H54 (cell line): ENCODE measurements around the gene ASB10.

Source experiments
- DNase-seq: peaks from one replicate; pipeline ENCODE4 v3.0.0; 2011; ENCODE audit warnings: low spot score, mixed read lengths; ENCODE audit not compliant: insufficient read length
- FAIRE-seq: peaks from 3 replicates; lab custom pipeline; 2011; peaks lifted over from hg19 to GRCh38; lab: Jason Lieb, UNC
- POLR2A ChIP-seq: IDR thresholded peaks from 2 replicates; pipeline ENCODE4 v1.6.1; 2011; ENCODE audit warnings: low read depth, mild to moderate bottlenecking, low read length

The ASB10 gene

GRCh38 chr7:151150388-151150787 is 36.7 kb downstream of the ASB10 start:
- TF ChIP-seq POLR2A, result no peak
- DNase-seq, result no peak
- FAIRE-seq, result no peak

GRCh38 chr7:151148319-151149259 is 38.5 kb downstream of the ASB10 start:
- FAIRE-seq, result no peak
- TF ChIP-seq POLR2A, result no peak
- no peak for DNase-seq

DNA sequence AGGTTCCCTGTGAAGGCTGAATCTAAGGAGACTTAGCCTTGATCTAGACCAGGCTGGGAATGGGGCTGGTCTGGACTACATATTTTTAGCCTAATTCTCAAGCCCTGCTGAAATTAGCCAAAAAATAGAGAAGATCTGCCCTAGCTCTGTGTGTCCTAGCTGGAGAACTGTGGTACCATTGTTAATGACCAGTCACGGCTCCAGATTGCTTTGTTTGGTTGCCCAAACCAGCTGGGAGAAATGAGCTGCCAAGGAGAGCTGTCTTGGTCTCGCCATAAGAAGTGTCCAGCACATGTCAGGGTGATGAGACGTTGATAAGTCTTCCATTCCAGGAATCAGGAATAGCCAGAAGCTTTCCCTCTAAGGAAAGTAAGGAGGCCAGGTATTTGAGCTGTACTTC is 40.3 kb downstream of the ASB10 start:
- DNase-seq, result no peak
- TF ChIP-seq POLR2A, result no peak
- no peak for FAIRE-seq

DNA sequence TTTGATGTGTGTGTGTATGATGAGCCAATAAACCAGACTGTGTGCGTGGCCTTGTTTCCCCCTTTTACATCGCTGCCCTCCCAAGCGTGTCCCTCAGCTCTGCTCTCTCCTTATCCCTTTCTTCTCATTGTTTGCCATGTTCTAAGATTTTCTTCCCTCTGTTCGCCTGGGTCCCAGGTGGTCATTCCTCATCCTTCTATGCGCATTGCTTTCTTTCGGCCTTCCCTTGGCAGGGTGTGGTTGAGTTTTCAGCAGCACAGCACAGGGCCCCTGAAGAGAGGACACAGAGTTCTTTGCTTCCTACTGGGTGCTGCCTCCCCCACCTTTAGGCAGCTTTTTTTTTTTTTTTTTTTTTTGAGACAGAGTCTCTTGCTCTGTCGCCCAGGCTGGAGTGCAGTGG is 42.7 kb downstream of the ASB10 start:
- no peak for TF ChIP-seq POLR2A
- DNase-seq, result no peak
- no peak for FAIRE-seq

DNA sequence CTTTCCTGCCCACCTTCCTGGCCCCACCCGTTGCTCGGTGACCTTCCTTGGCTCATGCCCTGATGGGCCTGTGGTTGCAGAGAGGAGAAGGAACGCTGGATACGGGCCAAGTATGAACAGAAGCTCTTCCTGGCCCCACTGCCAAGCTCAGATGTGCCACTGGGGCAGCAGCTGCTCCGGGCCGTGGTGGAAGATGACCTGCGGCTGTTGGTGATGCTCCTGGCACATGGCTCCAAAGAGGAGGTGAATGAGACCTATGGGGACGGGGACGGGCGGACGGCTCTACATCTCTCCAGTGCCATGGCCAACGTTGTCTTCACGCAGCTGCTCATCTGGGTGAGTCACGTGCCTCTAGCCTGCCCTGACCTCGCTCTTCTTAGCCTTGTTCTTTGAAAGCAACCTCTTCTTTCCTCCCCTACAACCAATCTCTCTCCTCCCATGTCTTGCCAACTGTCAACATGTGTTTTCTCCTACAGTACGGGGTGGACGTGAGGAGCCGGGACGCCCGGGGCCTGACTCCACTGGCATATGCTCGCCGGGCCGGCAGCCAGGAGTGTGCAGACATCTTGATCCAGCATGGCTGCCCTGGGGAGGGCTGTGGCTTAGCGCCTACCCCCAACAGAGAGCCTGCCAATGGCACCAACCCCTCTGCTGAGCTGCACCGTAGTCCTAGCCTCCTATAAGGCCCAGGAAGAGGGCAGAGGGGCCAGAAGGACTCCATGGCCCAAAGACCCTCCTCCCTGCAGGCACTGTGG is 43.6 kb downstream of the ASB10 start:
- no peak for TF ChIP-seq POLR2A
- DNase-seq, result no peak

GRCh38 chr7:151142686-151143040 is 44.4 kb downstream of the ASB10 start:
- DNase-seq, result no peak
- TF ChIP-seq POLR2A, result no peak
- FAIRE-seq, result no peak

More for the DNA sequence above, 43.6 kb downstream of the ASB10 start:
- no peak for FAIRE-seq

- no peak for TF ChIP-seq POLR2A
- no peak for FAIRE-seq
- DNase-seq, result no peak
Measured at GRCh38 chr7:151141855-151142685, 45.0 kb downstream of the ASB10 start.

DNA sequence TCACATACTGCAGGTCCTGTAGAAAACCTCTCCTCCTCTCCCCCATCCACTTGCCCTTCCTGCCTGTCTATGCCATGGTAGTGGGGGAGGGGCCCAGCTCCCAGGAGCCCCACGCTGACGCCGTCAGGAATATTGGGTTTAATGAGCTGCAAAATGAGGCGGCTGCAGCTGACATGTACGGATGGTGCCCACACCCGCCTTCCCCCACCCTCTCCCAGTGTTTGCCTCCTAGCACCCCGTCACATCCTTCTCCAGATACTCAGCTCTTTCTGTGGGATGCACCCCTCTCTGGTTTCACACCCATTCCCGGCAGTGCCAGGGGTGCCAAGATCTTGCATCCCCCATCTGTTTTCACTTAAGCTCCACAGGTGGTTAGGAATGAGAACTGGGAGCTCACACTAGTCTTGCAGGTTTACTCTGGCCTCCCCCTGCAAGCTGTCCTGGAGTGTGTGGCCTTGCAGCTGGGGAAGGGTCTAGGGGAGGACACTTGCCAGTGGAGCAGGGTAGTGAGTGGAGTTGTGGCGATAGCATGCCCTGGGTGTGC is 45.7 kb downstream of the ASB10 start:
- DNase-seq (no peak), FAIRE-seq (no peak)
- TF ChIP-seq POLR2A, result no peak

- TF ChIP-seq POLR2A, result no peak
- DNase-seq (no peak), FAIRE-seq (no peak)
Measured at GRCh38 chr7:151140826-151141225, 46.2 kb downstream of the ASB10 start.

- FAIRE-seq (no peak), DNase-seq (no peak)
- no peak for TF ChIP-seq POLR2A
Measured at GRCh38 chr7:151139791-151140190, 47.3 kb downstream of the ASB10 start.

DNA sequence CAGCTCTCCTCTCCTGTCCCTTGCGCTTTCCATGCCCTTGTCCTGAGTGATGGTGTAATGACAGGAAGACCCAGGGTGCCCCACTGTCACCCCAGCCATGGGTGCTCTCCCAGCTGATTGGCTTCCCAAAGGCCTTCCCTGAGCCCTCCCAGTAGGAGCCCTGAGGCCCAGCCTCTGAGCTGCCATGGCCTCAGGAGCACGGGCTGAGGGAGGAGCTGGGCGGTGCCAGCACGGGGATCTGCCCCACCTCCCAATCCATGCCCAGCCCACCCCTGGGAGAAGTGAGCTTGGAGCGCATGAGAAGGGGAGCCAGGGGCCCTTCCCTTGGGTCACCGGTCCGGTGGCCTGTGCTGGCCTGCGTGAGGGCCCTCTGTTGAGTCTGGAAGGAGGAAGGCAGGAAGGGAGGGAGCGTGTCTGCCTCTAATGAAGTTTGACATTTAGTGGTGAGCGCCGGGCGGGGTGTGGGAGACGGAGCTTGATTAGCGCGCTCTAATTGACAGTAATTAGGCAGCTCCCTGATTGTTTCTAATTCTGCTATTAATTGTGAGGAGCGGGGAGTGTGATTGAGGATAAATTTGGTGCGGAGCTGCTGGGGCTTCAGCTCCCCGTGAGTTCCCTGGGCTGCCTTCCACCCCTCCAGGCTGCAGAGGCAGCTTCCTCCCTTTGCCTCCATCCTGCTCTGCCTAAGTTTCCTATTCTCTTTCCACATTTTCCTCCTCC is 47.8 kb downstream of the ASB10 start:
- no peak for TF ChIP-seq POLR2A
- no peak for DNase-seq
- no peak for FAIRE-seq

DNA sequence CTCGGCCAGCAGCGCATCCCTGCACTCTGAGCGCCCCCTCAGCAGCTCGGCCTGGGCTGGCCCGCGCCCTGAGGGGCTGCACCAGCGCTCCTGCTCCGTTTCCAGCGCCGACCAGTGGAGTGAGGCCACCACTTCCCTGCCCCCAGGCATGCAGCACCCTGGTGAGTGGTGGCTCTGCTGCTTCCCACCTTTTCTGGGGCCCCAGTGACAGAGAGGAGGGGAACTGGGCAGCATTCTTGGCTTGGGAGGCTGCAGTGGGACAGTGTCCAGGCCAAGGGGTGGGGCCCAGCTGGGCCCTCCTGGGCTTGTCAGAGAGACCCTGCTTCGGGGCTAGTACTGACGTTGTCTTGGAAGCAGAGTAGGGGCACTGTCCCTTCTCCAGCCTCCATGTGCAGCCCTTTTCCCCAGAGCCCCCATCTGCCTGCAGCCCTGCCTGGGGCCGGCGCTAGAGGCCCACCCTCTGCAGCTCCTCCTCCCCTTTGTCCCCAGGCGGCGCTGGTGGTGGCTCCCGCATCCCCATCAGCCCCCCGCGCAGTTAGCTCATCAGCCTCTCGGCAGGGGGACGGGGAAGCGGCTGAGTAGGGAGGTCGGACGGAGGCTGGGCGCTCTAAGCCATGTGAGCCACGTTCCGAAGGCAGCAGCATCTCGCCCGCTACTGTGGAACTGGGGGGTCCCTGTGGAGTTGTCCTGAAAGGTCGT is 48.7 kb downstream of the ASB10 start:
- FAIRE-seq (no peak), DNase-seq (no peak)
- TF ChIP-seq POLR2A, result no peak

GRCh38 chr7:151137791-151138152 is 49.3 kb downstream of the ASB10 start:
- no peak for TF ChIP-seq POLR2A
- FAIRE-seq (no peak), DNase-seq (no peak)
